HL-60 (cell line): Measurements from ENCODE around the gene BRD4.

Experiments
- CTCF ChIP-seq: IDR thresholded peaks from one replicate; pipeline ENCODE4 v1.5.1; 2011; ENCODE audit warnings: low read length, control low read depth, inconsistent platforms; ENCODE audit not compliant: insufficient read depth
- GABPA ChIP-seq: IDR thresholded peaks from 2 replicates; pipeline ENCODE4 v1.6.1; 2012; ENCODE audit warnings: low read depth
- POLR2AphosphoS5 ChIP-seq: IDR thresholded peaks from 2 replicates; pipeline ENCODE4 v1.6.1; 2012; ENCODE audit warnings: low read depth
- REST ChIP-seq: IDR thresholded peaks from 2 replicates; pipeline ENCODE4 v1.6.1; 2012; ENCODE audit warnings: low read depth; ENCODE audit not compliant: insufficient replicate concordance

- TF ChIP-seq POLR2AphosphoS5 (no peak), CTCF (no peak), GABPA (no peak), REST (no peak)
Measured at GRCh38 chr19:15197942-15198341, 134.4 kb downstream of the BRD4 start.
